SK-N-SH (cell line): ENCODE results near the gene GAS6.

Experiments
- ELF1 ChIP-seq: IDR thresholded peaks from 2 replicates; pipeline ENCODE4 v1.4.0; 2012
- EZH2phosphoT487 ChIP-seq: fragments of 200-600 bp; sonication (generic); IDR thresholded peaks from 2 replicates; pipeline ENCODE4 v1.6.1; 2017; ENCODE audit warnings: low read depth, mixed run types, mild to moderate bottlenecking, antibody characterized with exemption, moderate library complexity, borderline replicate concordance
- JUND ChIP-seq: IDR thresholded peaks from 2 replicates; pipeline ENCODE4 v1.4.0; 2012
- MAX ChIP-seq: IDR thresholded peaks from 2 replicates; pipeline ENCODE4 v1.4.0; 2012; ENCODE audit warnings: low read depth
- NFIC ChIP-seq: IDR thresholded peaks from 2 replicates; pipeline ENCODE4 v1.4.0; 2012; ENCODE audit warnings: borderline replicate concordance
- POLR2AphosphoS5 ChIP-seq: IDR thresholded peaks from 2 replicates; pipeline ENCODE4 v1.6.1; 2012; ENCODE audit warnings: low read depth, low read length
- RCOR1 ChIP-seq: fragments of 150-350 bp; IDR thresholded peaks from 2 replicates; pipeline ENCODE4 v1.6.1; 2017; ENCODE audit warnings: antibody characterized with exemption, low read length
- REST ChIP-seq: IDR thresholded peaks from 2 replicates; pipeline ENCODE4 v1.6.1; 2012; ENCODE audit warnings: mild to moderate bottlenecking, low read depth, low read length, moderate library complexity
- RXRA ChIP-seq: IDR thresholded peaks from 2 replicates; pipeline ENCODE4 v1.4.0; 2012; ENCODE audit warnings: low read depth, mild to moderate bottlenecking, borderline replicate concordance
- TAF1 ChIP-seq: IDR thresholded peaks from 2 replicates; pipeline ENCODE4 v1.6.1; 2012; ENCODE audit warnings: low read depth, mild to moderate bottlenecking, low read length, moderate library complexity, borderline replicate concordance
- TCF12 ChIP-seq: IDR thresholded peaks from 2 replicates; pipeline ENCODE4 v1.4.0; 2012
- TEAD4 ChIP-seq: IDR thresholded peaks from 2 replicates; pipeline ENCODE4 v1.4.0; 2012; ENCODE audit warnings: mild to moderate bottlenecking, borderline replicate concordance; ENCODE audit not compliant: insufficient read depth
- TF ChIP-seq, protein P1 (sequence below): fragments of 200-600 bp; sonication (generic); IDR thresholded peaks from 2 replicates; pipeline ENCODE4 v1.6.1; 2017; ENCODE audit warnings: antibody characterized with exemption, mild to moderate bottlenecking, moderate library complexity
- TF ChIP-seq, protein P2 (sequence below): fragments of 150-350 bp; IDR thresholded peaks from 2 replicates; pipeline ENCODE4 v1.6.1; 2017; ENCODE audit warnings: antibody characterized with exemption, low read length, low read depth, borderline replicate concordance

DNA sequence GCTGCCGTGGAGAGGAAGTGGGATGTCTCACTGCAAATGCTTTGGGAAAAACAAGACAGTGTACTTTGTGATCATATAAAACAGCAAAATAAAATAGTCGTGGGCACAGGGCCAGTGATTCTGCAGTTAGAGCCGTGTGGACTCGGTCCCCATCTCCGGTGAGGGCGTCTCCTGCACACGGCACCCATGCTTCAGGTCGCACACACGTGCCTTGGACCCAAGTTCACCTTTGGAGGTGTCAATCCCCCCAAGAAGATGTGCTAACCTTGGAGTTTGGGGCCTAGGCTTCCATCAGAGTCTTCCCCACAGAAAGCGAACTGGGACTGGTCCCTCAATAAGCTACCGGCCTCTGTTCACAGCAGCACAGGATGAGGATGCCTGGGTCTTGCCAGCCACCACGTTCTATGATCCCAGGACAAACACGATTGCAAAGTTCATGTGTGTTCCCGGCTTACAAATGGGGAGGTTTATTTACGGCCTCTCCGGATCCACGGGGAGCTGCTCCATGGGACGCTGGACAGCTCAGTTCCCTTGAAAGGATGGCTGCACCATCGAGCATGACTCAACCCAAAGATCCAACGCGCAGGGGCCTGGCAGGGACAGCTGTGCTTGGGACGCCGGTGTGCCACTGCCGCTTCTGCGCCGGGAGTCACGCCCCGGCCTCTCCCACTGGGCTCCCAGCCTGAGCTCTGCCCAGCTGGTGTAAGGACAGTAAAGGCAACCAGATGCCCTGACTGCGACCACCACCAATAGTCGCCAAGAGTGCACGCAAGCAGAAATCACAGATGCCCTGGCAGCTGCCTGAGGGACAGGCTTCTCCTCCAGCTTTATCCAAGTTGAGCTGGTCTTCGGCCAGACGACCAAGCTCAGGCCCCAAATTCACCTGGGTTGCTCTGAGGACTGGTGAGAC, 8.6 kb downstream of the GAS6 start:
- TF ChIP-seq RXRA = no peak
- TF ChIP-seq EZH2phosphoT487 = no peak
- TF ChIP-seq, protein P1, sequence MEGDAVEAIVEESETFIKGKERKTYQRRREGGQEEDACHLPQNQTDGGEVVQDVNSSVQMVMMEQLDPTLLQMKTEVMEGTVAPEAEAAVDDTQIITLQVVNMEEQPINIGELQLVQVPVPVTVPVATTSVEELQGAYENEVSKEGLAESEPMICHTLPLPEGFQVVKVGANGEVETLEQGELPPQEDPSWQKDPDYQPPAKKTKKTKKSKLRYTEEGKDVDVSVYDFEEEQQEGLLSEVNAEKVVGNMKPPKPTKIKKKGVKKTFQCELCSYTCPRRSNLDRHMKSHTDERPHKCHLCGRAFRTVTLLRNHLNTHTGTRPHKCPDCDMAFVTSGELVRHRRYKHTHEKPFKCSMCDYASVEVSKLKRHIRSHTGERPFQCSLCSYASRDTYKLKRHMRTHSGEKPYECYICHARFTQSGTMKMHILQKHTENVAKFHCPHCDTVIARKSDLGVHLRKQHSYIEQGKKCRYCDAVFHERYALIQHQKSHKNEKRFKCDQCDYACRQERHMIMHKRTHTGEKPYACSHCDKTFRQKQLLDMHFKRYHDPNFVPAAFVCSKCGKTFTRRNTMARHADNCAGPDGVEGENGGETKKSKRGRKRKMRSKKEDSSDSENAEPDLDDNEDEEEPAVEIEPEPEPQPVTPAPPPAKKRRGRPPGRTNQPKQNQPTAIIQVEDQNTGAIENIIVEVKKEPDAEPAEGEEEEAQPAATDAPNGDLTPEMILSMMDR = no peak
- TF ChIP-seq NFIC = no peak
- no peak for TF ChIP-seq RCOR1
- no peak for TF ChIP-seq TCF12
- TF ChIP-seq, protein P2, sequence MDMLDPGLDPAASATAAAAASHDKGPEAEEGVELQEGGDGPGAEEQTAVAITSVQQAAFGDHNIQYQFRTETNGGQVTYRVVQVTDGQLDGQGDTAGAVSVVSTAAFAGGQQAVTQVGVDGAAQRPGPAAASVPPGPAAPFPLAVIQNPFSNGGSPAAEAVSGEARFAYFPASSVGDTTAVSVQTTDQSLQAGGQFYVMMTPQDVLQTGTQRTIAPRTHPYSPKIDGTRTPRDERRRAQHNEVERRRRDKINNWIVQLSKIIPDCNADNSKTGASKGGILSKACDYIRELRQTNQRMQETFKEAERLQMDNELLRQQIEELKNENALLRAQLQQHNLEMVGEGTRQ = no peak
- TF ChIP-seq REST = peak; percentile 47; the same call in 1 of the 2 replicates
- TF ChIP-seq TEAD4 = no peak
- TF ChIP-seq JUND = no peak
- no peak for TF ChIP-seq ELF1
- no peak for TF ChIP-seq MAX
- TF ChIP-seq TAF1 = no peak
- TF ChIP-seq POLR2AphosphoS5 = no peak
